A549 treated with Mapracorat at 1 μM for 4 hours (cell line): Measurements from ENCODE around the gene DYDC2. TPM values are rescaled to one million over a fixed set of nuclear protein-coding genes. Genes with fewer than 3 reads are reported as not detected.

Experiments used
- total RNA-seq: library from RNA; stranded (reverse); fragments of 200-300 nt; extraction: Qiagen RNA extraction; gene quantifications from 5 replicates; pipeline ENCODE4 v1.2.3, GENCODE V29; 2022

The DYDC2 gene
- total RNA-seq, result 0.12 TPM in 1 of 5 replicates, not detected in the others

GRCh38 chr10:80356563-80356988, at the start of gene DYDC2, which contains the start of gene DYDC1:
Gene DYDC2 (plus strand): TSS chr10:80356781. CDS start chr10:80362444, 5,663 bp downstream.
Gene DYDC1 (minus strand): TSS chr10:80356755. CDS start chr10:80352601, 4,154 bp downstream.

GRCh38 chr10:80408242-80409101, 51.9 kb downstream of the DYDC2 start, which contains the start of gene PRXL2A:
Gene PRXL2A (plus strand): TSS chr10:80408551. CDS start chr10:80420468, 11,917 bp downstream.

Other genes starting within 250 kb of the DYDC2 start
- gene PLAC9, start 224.1 kb upstream of the DYDC2 start, total RNA-seq, result 0.24 TPM in 1 of 5 replicates, not detected in the others
- gene ANXA11, start 151.2 kb upstream of the DYDC2 start, total RNA-seq, result 164 to 224 TPM (median 207 TPM) in 5 replicates
- 0.05 to 0.28 TPM (median 0.05 TPM) in 3 of 5 replicates, not detected in the others for gene MAT1A, start 67.1 kb upstream of the DYDC2 start, total RNA-seq
- not detected in 5 replicates for gene DYDC1, start within 50 bp of the DYDC2 start, total RNA-seq
- 39.0 to 46.4 TPM (median 44.3 TPM) in 5 replicates for gene PRXL2A, start 51.8 kb downstream of the DYDC2 start, total RNA-seq
- 105 to 155 TPM (median 146 TPM) in 5 replicates for gene TSPAN14, start 97.5 kb downstream of the DYDC2 start, total RNA-seq
- 0.05 to 0.09 TPM (median 0.07 TPM) in 3 of 5 replicates, not detected in the others for gene SH2D4B, start 181.1 kb downstream of the DYDC2 start, total RNA-seq